GM15510 (cell line): ENCODE data around the gene ERLEC1.

ENCODE experiments used
- POLR2A ChIP-seq: IDR thresholded peaks from 3 replicates; pipeline ENCODE4 v1.6.1; 2011; ENCODE audit warnings: borderline replicate concordance; ENCODE audit not compliant: insufficient read length; ENCODE audit errors: extremely low read depth

Gene ERLEC1

GRCh38 chr2:53786705-53787613 is at the start of gene ERLEC1, which contains the start of gene ASB3:
Gene ERLEC1 (plus strand): TSS chr2:53787044. CDS start chr2:53787211, 167 bp downstream.
Gene ASB3 (minus strand): TSS chr2:53786953. CDS start chr2:53765572, 21,381 bp downstream.
- TF ChIP-seq POLR2A, result peak; percentile 74

- TF ChIP-seq POLR2A, result no peak
Observed at GRCh38 chr2:53737091-53737490, 49.8 kb upstream of the ERLEC1 start.

- TF ChIP-seq POLR2A, result no peak
Observed at GRCh38 chr2:53739032-53739431, 47.8 kb upstream of the ERLEC1 start.

- TF ChIP-seq POLR2A, result no peak
Observed at GRCh38 chr2:53740170-53740569, 46.7 kb upstream of the ERLEC1 start.

- TF ChIP-seq POLR2A, result no peak
Observed at GRCh38 chr2:53744395-53745065, 42.3 kb upstream of the ERLEC1 start.

GRCh38 chr2:53750041-53750768 is 36.6 kb upstream of the ERLEC1 start:
- no peak for TF ChIP-seq POLR2A

GRCh38 chr2:53751728-53752127 is 35.1 kb upstream of the ERLEC1 start:
- no peak for TF ChIP-seq POLR2A

GRCh38 chr2:53752385-53752784 is 34.5 kb upstream of the ERLEC1 start:
- no peak for TF ChIP-seq POLR2A

GRCh38 chr2:53753041-53753440 is 33.8 kb upstream of the ERLEC1 start:
- no peak for TF ChIP-seq POLR2A

- TF ChIP-seq POLR2A, result no peak
Observed at GRCh38 chr2:53755121-53755520, 31.7 kb upstream of the ERLEC1 start.

- no peak for TF ChIP-seq POLR2A
Observed at GRCh38 chr2:53756644-53757043, 30.2 kb upstream of the ERLEC1 start.

GRCh38 chr2:53765767-53766166 is 21.1 kb upstream of the ERLEC1 start:
- no peak for TF ChIP-seq POLR2A

- TF ChIP-seq POLR2A, result peak; percentile 66
Observed at GRCh38 chr2:53767405-53768241, 19.2 kb upstream of the ERLEC1 start, which contains the start of gene CHAC2. Gene CHAC2 (plus strand): TSS chr2:53767804. CDS start chr2:53767887, 83 bp downstream.

- no peak for TF ChIP-seq POLR2A
Observed at GRCh38 chr2:53768242-53768542, 18.7 kb upstream of the ERLEC1 start.
